Neural progenitor cell (in vitro differentiated cells): ENCODE results near the gene AKR1B1.

Experiments
- CTCF ChIP-seq: fragments of 200-600 bp; sonication (generic); IDR thresholded peaks from 2 replicates; pipeline ENCODE4 v1.5.1; 2017; ENCODE audit warnings: antibody characterized with exemption, mild to moderate bottlenecking
- EZH2 ChIP-seq: fragments of 200-600 bp; sonication (generic); IDR thresholded peaks from 2 replicates; pipeline ENCODE4 v1.6.1; 2017; ENCODE audit warnings: antibody characterized with exemption, mild to moderate bottlenecking, moderate library complexity
- EZH2phosphoT487 ChIP-seq: fragments of 200-600 bp; sonication (generic); IDR thresholded peaks from 2 replicates; pipeline ENCODE4 v1.6.1; 2017; ENCODE audit warnings: antibody characterized with exemption

DNA sequence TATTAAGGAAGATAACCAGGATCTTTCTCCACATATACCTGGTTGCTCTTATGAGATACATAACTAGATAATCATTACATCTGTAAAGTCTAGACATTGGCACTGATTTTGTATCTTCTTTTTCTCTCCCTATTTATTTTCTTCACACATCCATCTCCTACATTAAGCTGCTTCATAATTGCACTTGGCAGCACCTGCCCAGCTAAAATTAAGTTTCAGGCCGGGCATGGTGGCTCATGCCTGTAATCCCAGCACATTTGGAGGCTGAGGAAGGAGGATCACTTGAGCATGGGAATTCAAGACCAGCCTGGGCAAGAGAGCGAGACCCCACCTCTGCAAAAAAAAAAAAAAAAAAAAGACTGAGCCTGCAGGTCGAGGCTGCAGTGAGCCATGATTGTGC, 22.3 kb upstream of the AKR1B1 start:
- TF ChIP-seq CTCF: no peak
- TF ChIP-seq EZH2: no peak
- TF ChIP-seq EZH2phosphoT487: no peak
